ENCODE measurements around the gene C9orf40. TPM values are rescaled to one million over a fixed set of nuclear protein-coding genes. Genes with fewer than 3 reads are reported as not detected.

C9orf40 gene
- total and polyA plus RNA-seq, 2 donors: 4.3 to 5.5 TPM

DNA sequence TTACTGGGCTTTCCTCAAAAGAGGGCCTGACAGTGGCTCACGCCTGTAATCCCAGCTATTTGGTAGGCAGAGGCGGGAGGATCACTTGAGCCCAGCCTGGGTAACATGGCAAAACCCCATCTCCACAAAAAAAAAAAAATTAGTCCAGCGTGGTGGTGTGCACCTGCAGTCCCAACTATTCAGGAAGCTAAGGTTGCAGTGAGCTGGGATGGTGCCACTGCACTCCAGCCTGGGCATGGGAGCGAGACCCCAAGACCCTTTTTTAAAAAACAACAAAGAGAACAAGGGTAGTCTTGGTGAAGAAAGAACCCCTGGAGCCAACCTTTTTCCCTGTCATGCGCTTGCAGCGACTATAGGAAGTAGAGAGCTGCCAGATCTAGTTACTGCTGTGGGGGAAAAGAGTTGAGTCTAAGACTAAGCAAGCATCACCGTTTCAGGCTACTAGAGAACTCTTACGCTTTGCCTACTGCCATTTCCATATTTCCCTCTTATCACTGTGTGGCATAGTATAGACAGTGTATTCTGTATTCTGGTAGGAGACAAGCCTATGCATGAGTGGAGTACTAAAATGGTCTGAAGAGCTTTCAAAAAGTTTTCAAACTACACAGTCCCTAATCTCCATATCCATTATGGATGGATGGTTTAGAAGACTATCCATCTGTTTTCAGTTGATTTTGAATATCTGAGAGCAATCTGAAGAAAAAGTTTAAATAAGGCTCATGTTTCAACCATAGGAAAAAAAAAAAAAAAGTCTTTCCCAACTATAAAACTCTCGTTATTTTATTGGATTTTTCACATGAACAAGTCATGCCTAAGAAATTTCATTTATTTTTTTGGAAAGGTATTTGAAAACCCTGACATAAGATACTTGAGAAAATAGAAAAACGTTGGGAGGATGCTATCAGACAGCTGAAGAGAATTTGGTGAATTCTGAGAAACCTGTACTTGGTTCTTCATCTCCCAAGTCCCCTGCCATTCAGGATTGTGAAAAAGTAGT, 2.6 kb downstream of the C9orf40 start:
- no peak overlapping the region for H3K4me3 ChIP-seq (ENCODE audit: low read length in 2 of 2)
- no peaks in the 10 kb centered on the region for H3K9me3 ChIP-seq (ENCODE audit: control insufficient read depth in 2 of 2, insufficient read depth in 1 of 2, low read length in 1 of 2)
- H3K27me3 ChIP-seq (ENCODE audit: control insufficient read depth in 2 of 2, insufficient read depth in 1 of 2, low read length in 1 of 2): no peaks in the 10 kb centered on the region
- no peak overlapping the region for H3K27ac ChIP-seq (ENCODE audit: low read depth in 1 of 2, low read length in 1 of 2)
- DNase-seq (ENCODE audit: low read depth in 6 of 9, low spot score in 9 of 9): no peak
- no peaks in the 10 kb centered on the region for H3K36me3 ChIP-seq (ENCODE audit: control insufficient read depth in 2 of 2, insufficient read depth in 2 of 2, low read length in 1 of 2)
- peaks cover 0 to 12% of the 10 kb centered on the region in 2 donors for H3K4me1 ChIP-seq (ENCODE audit: control insufficient read depth in 2 of 2, insufficient read depth in 2 of 2, low read length in 2 of 2)
- WGBS: 96% methylated on average over 10 of the region's 10 CpGs

DNA sequence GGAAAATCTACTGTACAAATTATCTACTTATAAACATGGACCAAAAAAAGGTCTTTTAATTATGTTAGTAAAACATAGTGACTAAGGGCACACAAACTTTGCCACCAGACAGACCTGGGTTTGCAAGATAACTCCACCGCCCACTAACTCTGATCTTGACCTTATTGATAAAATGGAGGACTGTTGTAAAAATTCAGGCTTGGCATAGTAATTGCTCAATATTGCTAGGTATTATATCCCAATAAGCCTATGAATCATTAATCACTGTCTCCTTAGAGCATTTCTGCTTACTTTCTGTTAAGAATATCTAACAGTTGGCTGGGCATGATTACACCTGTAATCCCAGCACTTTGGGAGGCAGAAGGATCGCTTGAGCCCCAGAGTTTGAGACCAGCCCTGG, 3.8 kb downstream of the C9orf40 start:
- DNase-seq (ENCODE audit: low read depth in 6 of 9, low spot score in 9 of 9): no peak
- Histone ChIP-seq H3K4me1 (ENCODE audit: control insufficient read depth in 2 of 2, insufficient read depth in 2 of 2, low read length in 2 of 2) (peaks cover 0 to 12% of the 10 kb centered on the region in 2 donors), H3K36me3 (ENCODE audit: control insufficient read depth in 2 of 2, insufficient read depth in 2 of 2, low read length in 1 of 2) (no peaks in the 10 kb centered on the region), H3K27ac (ENCODE audit: low read depth in 1 of 2, low read length in 1 of 2) (no peak overlapping the region), H3K27me3 (ENCODE audit: control insufficient read depth in 2 of 2, insufficient read depth in 1 of 2, low read length in 1 of 2) (no peaks in the 10 kb centered on the region), H3K4me3 (ENCODE audit: low read length in 2 of 2) (no peak overlapping the region), H3K9me3 (ENCODE audit: control insufficient read depth in 2 of 2, insufficient read depth in 1 of 2, low read length in 1 of 2) (no peaks in the 10 kb centered on the region)
- 99% methylated on average over 2 of the region's 2 CpGs for WGBS

- no peak overlapping the region for H3K4me3 ChIP-seq (ENCODE audit: low read length in 2 of 2)
- H3K27ac ChIP-seq (ENCODE audit: low read depth in 1 of 2, low read length in 1 of 2): no peak overlapping the region
- H3K4me1 ChIP-seq (ENCODE audit: control insufficient read depth in 2 of 2, insufficient read depth in 2 of 2, low read length in 2 of 2): peaks cover 0 to 8% of the 10 kb centered on the region in 2 donors
- no peaks in the 10 kb centered on the region for H3K9me3 ChIP-seq (ENCODE audit: control insufficient read depth in 2 of 2, insufficient read depth in 1 of 2, low read length in 1 of 2)
- no peak for DNase-seq (ENCODE audit: low read depth in 6 of 9, low spot score in 9 of 9)
- no peaks in the 10 kb centered on the region for H3K27me3 ChIP-seq (ENCODE audit: control insufficient read depth in 2 of 2, insufficient read depth in 1 of 2, low read length in 1 of 2)
- H3K36me3 ChIP-seq (ENCODE audit: control insufficient read depth in 2 of 2, insufficient read depth in 2 of 2, low read length in 1 of 2): no peaks in the 10 kb centered on the region
Measured at GRCh38 chr9:74946686-74947085, 6.0 kb downstream of the C9orf40 start.

DNA sequence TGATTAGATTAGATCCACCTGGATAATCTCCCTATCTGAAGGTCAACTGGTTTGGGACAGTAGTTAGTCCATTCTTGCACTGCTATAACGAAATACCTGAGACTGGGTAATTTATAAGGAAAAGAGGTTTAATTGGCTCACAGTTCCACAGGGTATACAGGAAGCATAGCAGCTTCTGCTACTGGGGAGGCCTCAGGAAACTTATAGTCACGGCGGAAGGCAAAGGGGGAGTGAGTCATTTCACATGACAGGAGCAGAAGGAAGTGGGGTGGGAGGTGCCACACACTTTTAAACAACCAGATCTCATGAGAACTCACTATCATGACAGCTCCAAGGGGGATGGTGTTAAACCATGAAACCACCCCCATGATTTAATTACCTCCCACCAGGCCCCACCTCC, 9.9 kb downstream of the C9orf40 start:
- WGBS: 57% methylated on average over 3 of the region's 3 CpGs
- Histone ChIP-seq H3K4me1 (ENCODE audit: control insufficient read depth in 2 of 2, insufficient read depth in 2 of 2, low read length in 2 of 2) (no peaks in the 10 kb centered on the region), H3K27me3 (ENCODE audit: control insufficient read depth in 2 of 2, insufficient read depth in 1 of 2, low read length in 1 of 2) (no peaks in the 10 kb centered on the region), H3K36me3 (ENCODE audit: control insufficient read depth in 2 of 2, insufficient read depth in 2 of 2, low read length in 1 of 2) (no peaks in the 10 kb centered on the region), H3K4me3 (ENCODE audit: low read length in 2 of 2) (no peak overlapping the region), H3K27ac (ENCODE audit: low read depth in 1 of 2, low read length in 1 of 2) (no peak overlapping the region), H3K9me3 (ENCODE audit: control insufficient read depth in 2 of 2, insufficient read depth in 1 of 2, low read length in 1 of 2) (no peaks in the 10 kb centered on the region)
- DNase-seq (ENCODE audit: low read depth in 6 of 9, low spot score in 9 of 9): peak in 1 of 9 donors; percentile 9

DNA sequence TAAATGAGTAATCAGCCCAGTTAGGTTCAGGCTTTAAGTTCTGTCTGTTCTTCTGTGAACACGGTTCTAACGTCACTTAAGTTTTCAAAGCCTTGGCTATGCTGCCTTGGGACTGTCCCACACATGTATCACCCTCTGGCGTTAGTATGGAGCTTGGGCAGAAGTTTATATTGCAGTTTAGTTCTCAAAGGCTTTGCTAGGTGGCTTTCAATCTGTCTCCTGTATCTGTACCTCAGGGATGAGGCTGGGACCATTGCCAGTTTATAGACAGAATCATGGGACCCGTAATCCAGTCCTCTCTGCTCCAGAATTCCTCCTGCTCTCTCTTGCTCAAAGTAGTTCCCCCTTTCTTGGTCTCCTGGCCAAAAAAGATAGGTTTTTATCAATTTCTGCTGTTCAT, 12.1 kb downstream of the C9orf40 start:
- no peak for DNase-seq (ENCODE audit: low read depth in 6 of 9, low spot score in 9 of 9)
- Histone ChIP-seq H3K9me3 (ENCODE audit: control insufficient read depth in 2 of 2, insufficient read depth in 1 of 2, low read length in 1 of 2) (no peaks in the 10 kb centered on the region), H3K36me3 (ENCODE audit: control insufficient read depth in 2 of 2, insufficient read depth in 2 of 2, low read length in 1 of 2) (no peaks in the 10 kb centered on the region), H3K27me3 (ENCODE audit: control insufficient read depth in 2 of 2, insufficient read depth in 1 of 2, low read length in 1 of 2) (no peaks in the 10 kb centered on the region), H3K4me1 (ENCODE audit: control insufficient read depth in 2 of 2, insufficient read depth in 2 of 2, low read length in 2 of 2) (no peaks in the 10 kb centered on the region), H3K27ac (ENCODE audit: low read depth in 1 of 2, low read length in 1 of 2) (no peak overlapping the region), H3K4me3 (ENCODE audit: low read length in 2 of 2) (no peak overlapping the region)
- WGBS: 91% methylated on average over 4 of the region's 4 CpGs

GRCh38 chr9:74935008-74935407, 17.7 kb downstream of the C9orf40 start:
- WGBS: 93% methylated on average over 8 of the region's 8 CpGs
- Histone ChIP-seq H3K4me3 (ENCODE audit: low read length in 2 of 2) (no peak overlapping the region), H3K27me3 (ENCODE audit: control insufficient read depth in 2 of 2, insufficient read depth in 1 of 2, low read length in 1 of 2) (no peaks in the 10 kb centered on the region), H3K27ac (ENCODE audit: low read depth in 1 of 2, low read length in 1 of 2) (no peak overlapping the region), H3K36me3 (ENCODE audit: control insufficient read depth in 2 of 2, insufficient read depth in 2 of 2, low read length in 1 of 2) (no peaks in the 10 kb centered on the region), H3K4me1 (ENCODE audit: control insufficient read depth in 2 of 2, insufficient read depth in 2 of 2, low read length in 2 of 2) (no peaks in the 10 kb centered on the region), H3K9me3 (ENCODE audit: control insufficient read depth in 2 of 2, insufficient read depth in 1 of 2, low read length in 1 of 2) (no peaks in the 10 kb centered on the region)
- no peak for DNase-seq (ENCODE audit: low read depth in 6 of 9, low spot score in 9 of 9)

GRCh38 chr9:74921737-74922136, 31.0 kb downstream of the C9orf40 start:
- 99% methylated on average over 1 of the region's 1 CpG for WGBS
- H3K27ac ChIP-seq (ENCODE audit: low read depth in 1 of 2, low read length in 1 of 2): no peak overlapping the region
- no peak for DNase-seq (ENCODE audit: low read depth in 6 of 9, low spot score in 9 of 9)
- no peaks in the 10 kb centered on the region for H3K36me3 ChIP-seq (ENCODE audit: control insufficient read depth in 2 of 2, insufficient read depth in 2 of 2, low read length in 1 of 2)
- H3K27me3 ChIP-seq (ENCODE audit: control insufficient read depth in 2 of 2, insufficient read depth in 1 of 2, low read length in 1 of 2): no peaks in the 10 kb centered on the region
- H3K4me1 ChIP-seq (ENCODE audit: control insufficient read depth in 2 of 2, insufficient read depth in 2 of 2, low read length in 2 of 2): no peaks in the 10 kb centered on the region
- H3K9me3 ChIP-seq (ENCODE audit: control insufficient read depth in 2 of 2, insufficient read depth in 1 of 2, low read length in 1 of 2): no peaks in the 10 kb centered on the region
- no peak overlapping the region for H3K4me3 ChIP-seq (ENCODE audit: low read length in 2 of 2)

DNA sequence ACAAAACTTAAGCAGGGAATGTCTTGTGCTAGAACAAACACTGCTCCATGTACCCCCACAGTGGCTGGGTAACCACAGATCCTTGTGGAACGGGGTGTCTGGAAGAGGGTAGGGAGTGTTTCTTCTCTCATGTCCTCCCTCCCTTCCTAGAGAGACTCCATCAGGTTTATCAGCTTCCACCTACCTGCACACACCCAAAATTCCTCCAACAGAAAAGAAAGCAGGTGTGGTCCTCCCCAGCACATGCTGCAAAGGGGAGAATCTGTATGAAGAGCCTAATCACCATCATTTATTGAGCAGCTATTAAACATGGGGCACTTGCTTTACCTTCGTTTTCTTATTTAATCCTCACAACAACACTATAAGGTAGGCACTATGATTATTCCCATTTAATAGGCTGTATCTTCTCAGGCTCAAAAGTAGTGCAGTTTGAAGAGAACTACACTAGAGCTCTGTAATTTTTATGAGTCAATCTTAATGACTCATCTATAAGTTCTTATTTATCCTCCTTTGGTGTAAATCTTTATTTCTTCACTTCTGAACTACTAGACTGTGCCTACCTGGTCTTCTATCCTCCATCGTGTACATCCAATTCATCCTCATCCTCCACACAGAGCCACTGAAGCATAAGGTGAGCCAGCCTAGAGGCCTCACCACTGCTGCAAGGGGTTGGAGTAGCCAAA, 31.6 kb downstream of the C9orf40 start:
- 94% methylated on average over 3 of the region's 3 CpGs for WGBS
- H3K36me3 ChIP-seq (ENCODE audit: control insufficient read depth in 2 of 2, insufficient read depth in 2 of 2, low read length in 1 of 2): no peaks in the 10 kb centered on the region
- H3K4me1 ChIP-seq (ENCODE audit: control insufficient read depth in 2 of 2, insufficient read depth in 2 of 2, low read length in 2 of 2): no peaks in the 10 kb centered on the region
- DNase-seq (ENCODE audit: low read depth in 6 of 9, low spot score in 9 of 9): no peak
- no peaks in the 10 kb centered on the region for H3K9me3 ChIP-seq (ENCODE audit: control insufficient read depth in 2 of 2, insufficient read depth in 1 of 2, low read length in 1 of 2)
- H3K4me3 ChIP-seq (ENCODE audit: low read length in 2 of 2): no peak overlapping the region
- H3K27me3 ChIP-seq (ENCODE audit: control insufficient read depth in 2 of 2, insufficient read depth in 1 of 2, low read length in 1 of 2): no peaks in the 10 kb centered on the region
- no peak overlapping the region for H3K27ac ChIP-seq (ENCODE audit: low read depth in 1 of 2, low read length in 1 of 2)

DNA sequence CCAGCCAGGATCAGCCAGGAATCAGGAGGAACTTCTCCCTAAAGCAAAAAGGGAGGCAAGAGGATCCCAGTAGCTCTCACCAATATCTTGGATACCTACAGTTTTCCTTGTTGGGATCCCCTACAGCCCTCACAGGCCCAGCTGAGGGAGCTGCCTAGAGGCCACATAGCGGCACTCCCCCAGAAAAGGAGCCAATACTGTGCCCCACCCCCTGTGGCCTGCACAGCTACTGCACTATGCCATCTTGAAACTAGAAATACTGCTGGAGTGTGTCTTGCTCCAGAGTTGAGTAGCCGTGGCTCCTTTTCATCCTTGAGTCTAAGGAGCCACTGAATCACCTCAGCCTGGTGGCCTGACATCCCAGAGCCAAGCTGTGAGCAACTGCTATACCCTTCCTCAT, 42.7 kb downstream of the C9orf40 start:
- DNase-seq (ENCODE audit: low read depth in 6 of 9, low spot score in 9 of 9): no peak
- H3K27ac ChIP-seq (ENCODE audit: low read depth in 1 of 2, low read length in 1 of 2): no peak overlapping the region
- 97% methylated on average over 2 of the region's 2 CpGs for WGBS
- H3K27me3 ChIP-seq (ENCODE audit: control insufficient read depth in 2 of 2, insufficient read depth in 1 of 2, low read length in 1 of 2): no peaks in the 10 kb centered on the region
- no peak overlapping the region for H3K4me3 ChIP-seq (ENCODE audit: low read length in 2 of 2)
- H3K36me3 ChIP-seq (ENCODE audit: control insufficient read depth in 2 of 2, insufficient read depth in 2 of 2, low read length in 1 of 2): no peaks in the 10 kb centered on the region
- no peaks in the 10 kb centered on the region for H3K4me1 ChIP-seq (ENCODE audit: control insufficient read depth in 2 of 2, insufficient read depth in 2 of 2, low read length in 2 of 2)
- peaks cover 0 to 5% of the 10 kb centered on the region in 2 donors for H3K9me3 ChIP-seq (ENCODE audit: control insufficient read depth in 2 of 2, insufficient read depth in 1 of 2, low read length in 1 of 2)
